B cell (primary cell): Measurements from ENCODE around the gene C1QA.

ENCODE experiments used
- CTCF ChIP-seq: fragments of 200-600 bp; IDR thresholded peaks from one replicate; pipeline ENCODE4 v1.8.0; 2022; ENCODE audit warnings: antibody characterized with exemption, mild to moderate bottlenecking
- EZH2 ChIP-seq: IDR thresholded peaks from 2 replicates; pipeline ENCODE4 v1.6.1; 2012; ENCODE audit warnings: borderline replicate concordance, low read depth, mild to moderate bottlenecking, moderate library complexity, low read length; ENCODE audit not compliant: insufficient read depth, poor library complexity, severe bottlenecking

GRCh38 chr1:22680726-22681125, 44.3 kb downstream of the C1QA start:
- TF ChIP-seq CTCF (no peak), EZH2 (no peak)
